NCI-H146 treated with DMSO at 0.1 percent for 48 hours (cell line): ENCODE results near the gene DIO1.

ENCODE experiments used
- DNase-seq: peaks from one replicate; lab custom pipeline; 2025; ENCODE audit not compliant: unreplicated experiment; lab: John Stamatoyannopoulos, UW

DIO1 gene

GRCh38 chr1:53938136-53938830 is 44.3 kb downstream of the DIO1 start:
- no peak for DNase-seq

- DNase-seq, result no peak
Measured at GRCh38 chr1:53942127-53942957, 48.4 kb downstream of the DIO1 start.

GRCh38 chr1:53943090-53943489 is 49.1 kb downstream of the DIO1 start:
- DNase-seq, result no peak

DNA sequence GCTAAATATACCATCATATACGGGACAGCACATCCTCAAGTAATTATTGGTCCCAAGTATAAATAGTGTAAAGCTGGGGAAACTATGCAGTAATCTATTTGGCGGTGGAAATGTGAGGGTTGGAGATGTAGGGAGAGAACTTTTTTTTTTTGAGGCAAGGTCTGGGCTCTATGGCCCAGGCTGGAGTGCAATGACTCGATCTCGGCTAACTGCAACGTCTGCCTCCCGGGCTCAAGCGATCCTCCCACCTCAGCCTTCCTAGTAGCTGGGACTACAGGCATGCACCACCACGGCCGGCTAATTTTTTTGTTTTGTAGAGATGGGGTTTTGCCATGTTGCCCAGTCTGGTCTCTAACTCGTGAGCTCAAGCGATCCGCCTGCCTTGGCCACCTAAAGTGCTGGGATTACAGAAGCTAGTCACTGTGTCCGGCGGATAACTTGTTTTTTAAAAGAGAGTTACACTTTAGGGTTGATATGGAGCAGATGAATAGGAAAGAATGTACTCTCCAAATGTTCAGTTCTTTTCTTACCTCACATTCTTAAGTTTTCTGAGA is 49.6 kb downstream of the DIO1 start:
- no peak for DNase-seq

DNA sequence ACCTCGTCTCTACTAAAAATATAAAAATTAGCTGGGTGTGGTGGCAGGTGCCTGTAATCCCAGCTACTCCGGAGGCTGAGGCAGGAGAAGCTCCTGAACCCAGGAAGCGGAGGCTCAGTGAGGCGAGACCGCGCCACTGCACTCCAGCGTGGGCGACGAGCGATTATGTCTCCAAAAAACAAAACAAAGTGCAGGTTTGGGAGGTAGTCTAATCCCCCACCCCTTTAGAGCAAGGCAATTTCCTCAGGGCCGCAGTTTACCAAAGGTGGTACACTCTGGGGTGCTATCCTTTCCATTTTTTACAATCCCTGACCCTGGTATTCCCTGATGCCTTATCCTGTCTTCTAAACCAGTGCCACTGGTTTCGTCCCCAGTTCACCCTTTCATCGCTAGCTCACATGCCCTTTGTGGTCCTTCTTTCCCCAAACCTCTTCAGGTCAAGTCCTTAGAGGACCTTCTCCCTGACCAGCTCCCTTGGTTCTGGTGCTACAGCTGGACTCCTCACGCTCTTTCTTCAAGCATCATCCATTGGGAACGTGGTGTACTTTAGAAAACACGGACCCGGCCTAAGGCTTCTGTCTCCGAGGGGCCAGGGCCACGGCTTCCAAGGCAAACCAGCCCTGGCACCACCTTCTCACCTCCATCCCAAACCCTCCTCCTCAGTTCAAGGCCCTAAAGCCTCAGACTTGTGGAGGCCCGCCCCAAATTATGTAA is 50.6 kb downstream of the DIO1 start:
- no peak for DNase-seq

DNA sequence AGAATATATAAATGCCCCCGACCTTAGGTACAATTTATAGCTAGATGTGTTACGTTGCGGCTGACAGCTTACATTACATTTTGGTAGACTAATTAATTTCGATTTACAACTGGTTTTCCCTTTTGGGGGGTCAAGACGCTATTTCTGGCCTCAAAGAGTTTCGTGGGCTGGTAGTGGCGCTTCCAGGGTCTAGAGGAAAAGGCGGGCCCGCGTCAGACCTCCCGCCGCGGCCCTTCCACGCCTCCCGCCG is 51.1 kb downstream of the DIO1 start:
- no peak for DNase-seq

- peak; percentile 86 for DNase-seq
Measured at GRCh38 chr1:53945433-53946251, 51.7 kb downstream of the DIO1 start, which contains the start of gene IFT25. IFT25 (minus strand) TSS chr1:53945699; CDS start chr1:53940082, 5,617 bp downstream.

GRCh38 chr1:53946252-53947171 is 52.5 kb downstream of the DIO1 start, which contains the start of gene LRRC42:
LRRC42 (plus strand) TSS chr1:53946350; CDS start chr1:53952000, 5,650 bp downstream.
- no peak for DNase-seq

DNA sequence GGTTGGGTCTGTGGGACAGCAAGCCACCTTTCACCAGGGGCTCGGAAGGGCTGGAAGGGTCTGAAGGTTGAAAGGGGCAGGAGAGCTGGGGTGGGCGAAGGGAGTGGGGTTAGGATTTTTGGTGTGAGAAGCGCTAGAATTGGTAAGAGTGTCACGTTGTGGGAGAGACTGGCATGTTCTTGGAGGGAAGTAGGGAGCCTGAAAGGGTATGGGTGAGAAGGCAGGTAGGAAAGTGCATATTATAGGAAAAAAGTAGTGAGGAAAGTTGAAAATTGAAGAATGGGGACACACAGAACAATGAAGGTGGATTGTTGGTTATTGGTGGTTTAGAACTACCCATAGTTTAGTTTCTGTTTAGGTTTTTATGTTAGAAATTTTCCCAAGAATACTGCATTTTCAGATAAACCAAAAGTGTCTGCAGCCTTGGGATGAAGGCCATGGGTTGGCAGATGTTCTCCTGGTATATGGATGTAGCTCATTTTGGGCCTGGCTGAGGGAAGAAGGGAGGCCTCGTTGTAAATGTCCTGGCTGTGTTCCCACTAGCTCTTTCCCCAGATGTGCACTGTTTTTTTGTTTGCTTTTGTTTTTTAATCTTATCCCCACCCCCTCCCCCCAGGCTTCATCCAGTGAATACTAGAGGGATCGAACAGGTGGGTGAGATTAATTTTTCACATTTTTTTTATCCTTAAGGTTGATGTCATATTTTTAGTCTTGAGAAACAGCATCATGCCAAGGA is 53.4 kb downstream of the DIO1 start:
- DNase-seq, result no peak

- no peak for DNase-seq
Measured at GRCh38 chr1:53948291-53948690, 54.3 kb downstream of the DIO1 start.

- no peak for DNase-seq
Measured at GRCh38 chr1:53949023-53949990, 55.3 kb downstream of the DIO1 start.

GRCh38 chr1:53951697-53952096 is 57.7 kb downstream of the DIO1 start:
- no peak for DNase-seq

DNA sequence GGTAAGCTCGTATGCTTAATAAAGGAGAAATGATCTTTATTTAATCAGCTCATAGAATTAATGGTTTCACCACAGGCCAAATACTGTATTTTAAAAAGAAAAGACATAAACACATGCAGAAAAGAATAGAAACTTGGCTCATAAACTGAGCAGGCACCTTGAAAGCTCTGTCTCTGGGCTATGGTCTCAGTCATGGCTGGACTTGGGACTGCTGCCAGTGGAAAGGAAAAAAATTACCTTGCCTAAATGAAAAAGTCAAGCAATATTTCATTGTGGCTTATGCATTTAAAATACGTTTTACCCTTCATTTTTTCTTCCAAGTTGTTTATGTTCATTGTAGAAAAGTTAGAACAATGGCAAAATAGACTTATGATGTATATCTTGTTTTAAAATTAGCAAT is 60.1 kb downstream of the DIO1 start:
- no peak for DNase-seq

DNA sequence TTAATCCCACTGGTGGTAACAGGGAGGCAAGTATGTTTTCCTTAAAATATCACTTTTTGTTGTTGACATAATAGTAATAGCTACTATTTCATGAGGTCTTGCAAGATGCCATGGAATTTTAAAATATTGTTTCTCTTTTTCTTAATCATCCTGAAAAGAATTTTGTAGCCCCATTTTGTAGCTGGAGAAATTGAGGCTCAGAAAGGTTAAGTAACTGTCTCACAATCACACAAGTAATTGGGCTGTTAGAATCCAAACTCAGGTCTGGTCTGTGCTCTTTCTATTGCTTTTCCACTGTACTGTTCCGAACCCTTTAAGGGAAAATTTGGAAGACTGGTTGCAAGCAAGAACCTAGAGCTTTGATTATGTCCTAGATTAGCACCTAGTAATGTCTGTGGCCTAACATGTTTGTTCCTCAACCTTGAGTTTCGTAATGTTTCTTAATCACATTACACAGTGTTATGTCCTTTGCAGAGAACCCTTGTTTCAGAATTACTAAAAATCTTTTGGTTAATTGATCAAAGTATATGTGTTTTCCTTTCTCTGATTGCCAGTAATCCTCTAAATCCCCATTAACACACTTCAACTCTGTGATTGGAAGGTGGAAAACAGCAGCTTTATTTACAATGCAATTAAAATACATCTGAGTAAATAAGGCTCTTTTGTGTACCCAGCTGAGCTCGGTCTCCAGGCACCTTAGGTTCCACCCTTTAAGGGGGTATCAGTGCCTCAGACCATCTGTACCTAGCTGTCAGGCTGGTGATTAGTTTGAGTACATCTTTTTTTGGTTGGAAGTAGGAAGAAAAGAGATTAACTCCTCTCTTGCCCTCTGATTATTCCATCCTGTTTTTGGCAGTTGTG is 62.6 kb downstream of the DIO1 start:
- DNase-seq, result peak; percentile 92

DNA sequence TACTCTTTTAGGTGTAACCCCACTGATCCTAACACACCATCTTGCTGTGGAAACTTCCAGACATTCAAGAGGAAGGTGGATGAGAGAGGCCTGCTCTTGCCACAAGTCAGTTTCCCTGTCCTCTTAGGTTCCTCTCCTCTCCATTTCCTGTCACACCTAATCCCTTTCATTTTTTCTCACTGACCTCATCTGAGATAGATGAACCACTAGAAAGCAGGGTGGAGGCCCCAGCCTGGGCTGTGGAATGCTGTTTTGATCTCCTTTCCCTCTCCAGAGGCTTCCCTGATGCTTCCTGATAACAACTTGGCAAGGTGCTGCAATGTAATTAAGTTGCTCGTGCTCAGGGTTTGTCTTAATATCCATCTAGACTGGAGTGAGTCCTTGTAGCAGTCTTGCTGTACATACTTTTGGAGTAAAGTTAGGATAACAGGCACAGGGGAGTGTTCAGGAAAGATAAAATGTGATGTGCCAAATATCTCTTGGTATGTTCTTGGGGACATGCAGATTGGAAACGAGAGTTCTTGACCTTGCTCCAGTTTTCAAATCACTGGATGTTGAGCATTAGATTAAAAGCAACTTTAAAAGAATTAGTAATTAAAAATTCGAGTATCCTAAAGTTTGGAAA is 63.3 kb downstream of the DIO1 start:
- DNase-seq, result peak; percentile 26

DNA sequence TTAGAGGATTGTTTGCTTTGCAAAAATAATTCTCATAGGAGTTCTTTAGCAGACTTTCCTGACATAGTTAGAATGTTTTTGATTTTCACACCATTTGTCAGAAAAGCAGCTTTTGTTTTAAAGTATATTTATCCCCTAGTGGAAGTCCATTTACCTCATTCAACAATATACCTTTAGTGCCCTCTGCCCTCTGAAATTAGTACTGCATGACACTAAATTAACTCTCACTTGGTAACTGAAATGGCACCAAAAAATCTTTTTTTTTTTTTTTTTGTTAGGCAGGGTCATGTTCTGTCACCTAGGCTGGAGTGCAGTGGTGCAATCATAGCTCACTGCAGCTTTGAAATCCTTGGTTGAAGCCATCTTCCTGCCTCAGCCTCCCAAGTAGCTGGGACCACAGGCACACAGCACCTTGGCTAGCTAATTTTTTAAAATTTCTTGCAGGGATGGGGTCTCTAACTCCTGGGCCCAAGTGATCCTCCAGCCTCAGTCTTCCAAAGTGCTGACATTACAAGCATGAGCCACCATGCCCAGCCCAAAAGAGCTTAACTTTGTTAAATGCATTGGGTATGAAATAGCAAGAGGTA is 65.8 kb downstream of the DIO1 start:
- DNase-seq, result no peak
